Osteoblast (primary cell): ENCODE data around the gene BSG. TPM values are rescaled to one million over a fixed set of nuclear protein-coding genes. Genes with fewer than 3 reads are reported as not detected.
A peak's percentile ranks its signal among the peaks of the same experiment; 100 is the strongest.

Source experiments
- DNase-seq: peaks from one replicate; pipeline ENCODE4 v3.0.0; 2011; ENCODE audit warnings: low spot score, mixed read lengths; ENCODE audit not compliant: insufficient read length; ENCODE audit errors: missing footprints
- H2AFZ ChIP-seq: 2 replicates; pipeline ENCODE4 v1.6.0; 2011; ENCODE audit warnings: mild to moderate bottlenecking, low read length
- H3K27ac ChIP-seq: 2 replicates; pipeline ENCODE4 v1.5.1; 2011; ENCODE audit warnings: mild to moderate bottlenecking, low read depth, low read length, moderate library complexity
- H3K27me3 ChIP-seq: 2 replicates; pipeline ENCODE4 v1.6.0; 2012; ENCODE audit warnings: mild to moderate bottlenecking, control low read depth, inconsistent platforms, low read length, moderate library complexity; ENCODE audit not compliant: insufficient read depth
- H3K36me3 ChIP-seq: 2 replicates; pipeline ENCODE4 v1.5.1; 2011; ENCODE audit warnings: mild to moderate bottlenecking, low read length, control low read depth, moderate library complexity; ENCODE audit not compliant: insufficient read depth
- H3K4me1 ChIP-seq: 2 replicates; pipeline ENCODE4 v1.5.1; 2011; ENCODE audit warnings: mild to moderate bottlenecking, low read length, control low read depth, moderate library complexity; ENCODE audit not compliant: insufficient read depth
- H3K4me2 ChIP-seq: 2 replicates; pipeline ENCODE4 v1.6.0; 2011; ENCODE audit warnings: mild to moderate bottlenecking, low read length; ENCODE audit not compliant: insufficient read depth
- H3K4me3 ChIP-seq: fragments of 200-600 bp; sonication (generic); 3 replicates; pipeline ENCODE4 v1.5.1; 2012; ENCODE audit warnings: mild to moderate bottlenecking, low read length, inconsistent platforms; ENCODE audit not compliant: insufficient read depth
- H3K79me2 ChIP-seq: 2 replicates; pipeline ENCODE4 v1.6.0; 2012; ENCODE audit warnings: mild to moderate bottlenecking, low read length, control low read depth, inconsistent platforms; ENCODE audit not compliant: insufficient read depth
- H3K9me3 ChIP-seq: 2 replicates; pipeline ENCODE4 v1.5.1; 2011; ENCODE audit warnings: low read depth, low read length, control low read depth
- H4K20me1 ChIP-seq: 2 replicates; pipeline ENCODE4 v1.6.0; 2012; ENCODE audit warnings: mild to moderate bottlenecking, low read length, control low read depth; ENCODE audit not compliant: insufficient read depth
- CTCF ChIP-seq: IDR thresholded peaks from 2 replicates; pipeline ENCODE4 v1.5.1; 2011; ENCODE audit warnings: mild to moderate bottlenecking, low read depth, low read length, moderate library complexity; ENCODE audit errors: extremely low read depth
- total RNA-seq: library from RNA; depleted of rRNA; stranded (reverse); fragments of >200 nt; gene quantifications from 2 replicates; pipeline ENCODE4 v1.2.3, GENCODE V29; 2012

BSG gene
- total RNA-seq, 1 donor: 273 TPM

- TF ChIP-seq CTCF: no peak
- Histone ChIP-seq H3K4me1 (peaks cover 9% of the 10 kb centered on the region), H3K36me3 (no peaks in the 10 kb centered on the region), H2AFZ (peak overlapping the region; percentile 64), H3K4me3 (peak overlapping the region; percentile 60), H4K20me1 (no peaks in the 10 kb centered on the region), H3K27ac (peak overlapping the region; percentile 90), H3K27me3 (no peaks in the 10 kb centered on the region), H3K79me2 (no peaks in the 10 kb centered on the region), H3K9me3 (no peaks in the 10 kb centered on the region), H3K4me2 (peak overlapping the region; percentile 79)
- peak; percentile 97 for DNase-seq
These were observed 38.5 kb downstream of the BSG start for GRCh38 chr19:610801-611480.

- H3K36me3 ChIP-seq: no peaks in the 10 kb centered on the region
- peak overlapping the region; percentile 60 for H3K4me3 ChIP-seq
- peak overlapping the region; percentile 90 for H3K27ac ChIP-seq
- H2AFZ ChIP-seq: no peak overlapping the region
- no peaks in the 10 kb centered on the region for H3K79me2 ChIP-seq
- no peaks in the 10 kb centered on the region for H3K9me3 ChIP-seq
- peaks cover 9% of the 10 kb centered on the region for H3K4me1 ChIP-seq
- peak; percentile 100 for DNase-seq
- no peaks in the 10 kb centered on the region for H4K20me1 ChIP-seq
- H3K4me2 ChIP-seq: peak overlapping the region; percentile 79
- no peak for TF ChIP-seq CTCF
- no peaks in the 10 kb centered on the region for H3K27me3 ChIP-seq
These were observed 39.1 kb downstream of the BSG start for GRCh38 chr19:611481-611868.

GRCh38 chr19:612941-613340, 40.5 kb downstream of the BSG start:
- TF ChIP-seq CTCF: no peak
- Histone ChIP-seq H3K4me2 (no peak overlapping the region), H3K9me3 (no peaks in the 10 kb centered on the region), H3K36me3 (no peaks in the 10 kb centered on the region), H3K27ac (no peak overlapping the region), H2AFZ (no peak overlapping the region), H4K20me1 (no peaks in the 10 kb centered on the region), H3K79me2 (no peaks in the 10 kb centered on the region), H3K4me1 (peaks cover 9% of the 10 kb centered on the region), H3K4me3 (no peak overlapping the region), H3K27me3 (no peaks in the 10 kb centered on the region)
- no peak for DNase-seq

GRCh38 chr19:613732-614567, 41.6 kb downstream of the BSG start:
- H3K4me2 ChIP-seq: no peak overlapping the region
- H3K79me2 ChIP-seq: no peaks in the 10 kb centered on the region
- H3K36me3 ChIP-seq: no peaks in the 10 kb centered on the region
- no peak overlapping the region for H3K4me3 ChIP-seq
- no peak overlapping the region for H2AFZ ChIP-seq
- H3K27ac ChIP-seq: no peak overlapping the region
- no peaks in the 10 kb centered on the region for H4K20me1 ChIP-seq
- no peaks in the 10 kb centered on the region for H3K27me3 ChIP-seq
- DNase-seq: no peak
- H3K4me1 ChIP-seq: peaks cover 9% of the 10 kb centered on the region
- H3K9me3 ChIP-seq: no peaks in the 10 kb centered on the region
- TF ChIP-seq CTCF: no peak
